Urinary bladder (tissue), 4 donors: ENCODE results near the gene RIC1. TPM values are rescaled to one million over a fixed set of nuclear protein-coding genes. Genes with fewer than 3 reads are reported as not detected.
"Not testable (repeated sequence)": the region's sequence is repeated elsewhere in the genome, so short reads cannot be mapped to it uniquely, and the experiment has no call there.

ENCODE experiments used
- DNase-seq: peaks from one replicate; pipeline ENCODE4 v3.0.0-alpha.2; 2015; ENCODE audit errors: extremely low spot score
- H3K27ac ChIP-seq: one replicate; pipeline ENCODE4 v1.5.1; 2013; ENCODE audit warnings: low read depth, mild to moderate bottlenecking, moderate library complexity
- H3K36me3 ChIP-seq: one replicate; pipeline ENCODE4 v1.6.1; 2013; ENCODE audit warnings: mild to moderate bottlenecking, moderate library complexity; ENCODE audit not compliant: insufficient read depth
- H3K4me1 ChIP-seq: one replicate; pipeline ENCODE4 v1.6.1; 2013; ENCODE audit warnings: mild to moderate bottlenecking, moderate library complexity; ENCODE audit not compliant: insufficient read depth
- H3K4me3 ChIP-seq: one replicate; pipeline ENCODE4 v1.5.1; 2013; ENCODE audit warnings: low read depth, low read length
- WGBS: extraction: QIAGEN DNeasy Blood & Tissue Kit; methylation state at CpG from one replicate; pipeline ENCODE4 v1.1.7; 2013; 5-methylcytosine and 5-hydroxymethylcytosine counted together
- polyA plus RNA-seq: library from polyadenylated mRNA; stranded (reverse); fragments of 200-250 nt; gene quantifications from one replicate; pipeline ENCODE4 v1.2.3, GENCODE V29; 2013
- total RNA-seq: library from RNA; depleted of rRNA; stranded (reverse); fragments of >200 nt; gene quantifications from one replicate; pipeline ENCODE4 v1.2.3, GENCODE V29; 2014
- donor health status: healthy with polysubstance abuse.
- donor health status: healthy.

The RIC1 gene
- total and polyA plus RNA-seq, 2 donors = 12.9 to 55.5 TPM

DNA sequence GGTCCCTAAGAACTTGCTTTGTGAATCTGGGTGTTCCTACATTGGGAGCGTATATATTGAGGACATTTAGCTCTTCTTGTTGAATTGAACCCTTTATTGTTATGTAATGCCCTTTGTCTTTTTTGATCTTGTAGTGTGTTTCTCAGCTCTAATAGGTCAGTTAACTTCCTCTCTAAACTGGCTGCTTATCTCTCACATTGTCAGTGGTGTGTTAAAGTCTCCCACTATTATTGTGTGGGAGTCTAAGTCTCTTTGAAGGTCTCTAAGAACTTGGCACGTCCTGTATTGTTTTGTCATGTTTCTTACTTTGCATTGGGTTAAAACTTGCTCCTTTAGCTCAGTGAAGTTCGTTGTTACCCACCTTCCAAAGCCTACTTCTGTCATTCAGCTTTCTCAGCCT, 36.2 kb downstream of the RIC1 start:
- WGBS = 84% methylated on average over 3 of the region's 3 CpGs
- Histone ChIP-seq H3K36me3 (no peaks in the 10 kb centered on the region), H3K4me1 (no peaks in the 10 kb centered on the region), H3K4me3 (no peak overlapping the region), H3K27ac (no peak overlapping the region)
- no peak for DNase-seq

DNA sequence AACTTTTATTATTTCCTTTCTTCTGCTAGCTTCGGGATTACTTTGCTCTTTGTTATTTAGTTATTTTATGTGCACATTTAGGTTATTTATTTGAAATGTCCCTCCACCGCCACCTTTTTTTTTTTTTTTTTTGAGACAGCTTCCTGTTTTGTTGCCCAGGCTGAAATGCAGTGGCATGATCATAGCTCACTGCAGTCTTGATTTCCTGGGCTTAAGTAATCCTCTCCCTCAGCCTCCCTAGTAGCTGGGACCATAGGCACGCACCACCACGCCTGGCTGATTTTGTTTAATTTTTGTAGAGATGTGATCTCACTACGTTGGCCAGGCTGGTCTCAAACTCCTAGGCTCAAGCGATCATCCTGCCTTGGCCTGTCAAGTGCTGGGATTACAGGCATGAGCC, 38.5 kb downstream of the RIC1 start:
- no peak for DNase-seq
- Histone ChIP-seq H3K36me3 (no peaks in the 10 kb centered on the region), H3K4me1 (no peaks in the 10 kb centered on the region), H3K27ac (no peak overlapping the region), H3K4me3 (no peak overlapping the region)
- 94% methylated on average over 6 of the region's 6 CpGs for WGBS

DNA sequence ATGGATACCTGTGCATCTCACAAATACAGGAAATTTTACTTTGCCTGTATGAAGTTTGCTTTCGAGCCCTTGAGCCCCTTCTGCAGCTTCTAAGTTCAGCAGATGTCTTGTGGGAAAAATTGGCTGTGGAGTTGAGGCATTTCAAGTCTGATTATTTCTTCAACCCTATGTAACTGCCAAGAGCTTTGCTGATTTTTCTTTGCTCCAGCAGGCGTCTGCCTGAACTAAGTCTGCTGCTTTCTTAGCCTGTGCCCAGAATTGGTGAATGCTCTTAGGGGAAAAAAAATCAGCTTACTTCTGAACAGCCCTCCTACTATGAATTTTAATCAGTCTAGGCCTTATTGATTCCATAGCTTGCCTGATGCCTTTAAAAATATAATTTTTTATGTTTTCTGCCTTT, 41.2 kb downstream of the RIC1 start:
- WGBS = 43% methylated on average over 2 of the region's 2 CpGs
- Histone ChIP-seq H3K27ac (no peak overlapping the region), H3K4me1 (no peaks in the 10 kb centered on the region), H3K36me3 (no peaks in the 10 kb centered on the region), H3K4me3 (no peak overlapping the region)
- DNase-seq = no peak

DNA sequence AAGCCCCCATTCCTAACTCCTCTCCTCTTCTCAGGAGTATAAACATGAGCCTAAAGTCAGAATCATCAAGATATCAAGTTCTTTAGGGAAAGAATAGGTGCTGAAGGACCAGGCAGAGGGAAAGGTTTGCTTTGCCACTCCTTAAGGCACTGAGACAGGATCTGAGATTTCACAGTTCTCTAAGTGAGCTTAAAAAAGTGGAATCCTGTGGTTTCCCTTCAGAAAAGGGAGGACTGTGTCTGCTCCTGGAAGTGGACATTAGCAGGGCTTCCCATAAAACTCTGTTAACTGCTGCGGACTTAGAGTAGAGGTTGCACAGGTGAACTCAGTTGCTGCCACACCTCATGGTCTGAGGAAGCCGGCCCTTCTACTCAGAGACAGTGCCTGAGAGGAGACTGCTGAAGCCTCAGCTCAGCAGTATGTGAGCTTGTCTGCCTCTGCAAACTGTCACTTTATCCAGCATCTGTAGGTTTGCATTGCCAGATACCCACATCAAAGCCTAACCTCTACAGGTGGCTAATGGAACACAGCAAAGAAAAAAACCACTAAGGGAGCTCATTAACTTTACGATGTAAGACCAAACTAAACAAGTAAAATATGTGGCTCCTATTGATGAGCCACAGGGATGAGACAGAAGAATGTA, 42.9 kb downstream of the RIC1 start:
- H3K4me3 ChIP-seq = no peak overlapping the region
- H3K27ac ChIP-seq = no peak overlapping the region
- DNase-seq = no peak
- WGBS = 60% methylated on average over 3 of the region's 3 CpGs
- H3K4me1 ChIP-seq = no peaks in the 10 kb centered on the region
- H3K36me3 ChIP-seq = no peaks in the 10 kb centered on the region

DNA sequence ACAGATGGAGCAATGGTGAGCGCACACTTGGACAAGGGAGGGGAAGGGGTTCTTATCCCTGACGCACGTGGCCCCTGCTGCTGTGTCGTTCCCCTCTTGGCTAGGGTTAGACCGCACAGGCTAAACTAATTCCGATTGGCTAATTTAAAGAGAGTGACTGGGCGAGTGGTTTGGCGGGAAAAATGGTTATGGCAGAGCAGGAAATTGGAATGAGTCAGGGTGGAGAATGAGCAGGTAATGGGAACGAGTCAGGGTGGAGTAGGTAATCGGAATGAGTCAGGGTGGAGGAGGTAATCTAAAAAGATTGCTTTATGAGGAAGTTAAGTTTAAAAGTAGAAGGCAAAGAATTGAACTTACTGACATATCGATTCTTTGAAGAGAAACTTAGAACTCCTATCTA, 46.1 kb downstream of the RIC1 start:
- H3K4me1 ChIP-seq, H3K36me3 ChIP-seq, DNase-seq, H3K27ac ChIP-seq, H3K4me3 ChIP-seq: not testable (repeated sequence)
- 96% methylated on average over 11 of the region's 11 CpGs for WGBS

DNA sequence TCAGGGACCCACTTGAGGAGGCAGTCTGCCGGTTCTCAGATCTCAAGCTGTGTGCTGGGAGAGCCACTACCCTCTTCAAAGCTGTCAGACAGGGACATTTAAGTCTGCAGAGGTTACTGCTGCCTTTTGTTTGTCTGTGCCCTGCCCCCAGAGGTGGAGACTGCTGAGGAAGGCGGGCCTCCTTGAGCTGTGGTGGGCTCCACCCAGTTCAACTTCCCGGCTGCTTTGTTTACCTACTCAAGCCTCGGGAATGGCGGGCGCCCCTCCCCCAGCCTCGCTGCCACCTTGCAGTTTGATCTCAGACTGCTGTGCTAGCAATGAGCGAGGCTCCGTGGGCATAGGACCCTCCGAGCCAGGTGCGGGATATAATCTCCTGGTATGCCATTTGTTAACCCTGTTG, 54.7 kb downstream of the RIC1 start:
- not testable (repeated sequence) for H3K36me3 ChIP-seq, H3K4me1 ChIP-seq, DNase-seq, H3K4me3 ChIP-seq, H3K27ac ChIP-seq
- 96% methylated on average over 11 of the region's 11 CpGs for WGBS

DNA sequence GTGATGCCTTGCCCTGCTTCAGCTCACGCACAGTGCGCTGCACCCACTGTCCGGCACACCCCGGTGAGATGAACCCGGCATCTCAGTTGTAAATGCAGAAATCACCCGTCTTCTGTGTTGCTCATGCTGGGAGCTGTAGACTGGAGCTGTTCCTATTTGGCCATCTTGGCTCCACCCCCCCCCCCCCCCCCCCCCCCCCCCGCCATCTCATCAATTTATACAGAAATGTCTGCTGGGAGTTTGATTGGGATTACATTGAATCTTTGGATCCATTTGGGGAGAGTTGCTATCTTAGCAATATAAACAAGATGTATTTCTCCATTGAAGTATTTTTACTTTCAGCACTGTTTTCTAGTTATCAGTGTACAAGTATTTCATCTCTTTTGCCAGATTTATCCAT, 55.2 kb downstream of the RIC1 start:
- Histone ChIP-seq H3K27ac (no peak overlapping the region), H3K4me1 (no peaks in the 10 kb centered on the region), H3K4me3 (no peak overlapping the region), H3K36me3 (no peaks in the 10 kb centered on the region)
- DNase-seq = no peak
- 98% methylated on average over 7 of the region's 7 CpGs for WGBS

DNA sequence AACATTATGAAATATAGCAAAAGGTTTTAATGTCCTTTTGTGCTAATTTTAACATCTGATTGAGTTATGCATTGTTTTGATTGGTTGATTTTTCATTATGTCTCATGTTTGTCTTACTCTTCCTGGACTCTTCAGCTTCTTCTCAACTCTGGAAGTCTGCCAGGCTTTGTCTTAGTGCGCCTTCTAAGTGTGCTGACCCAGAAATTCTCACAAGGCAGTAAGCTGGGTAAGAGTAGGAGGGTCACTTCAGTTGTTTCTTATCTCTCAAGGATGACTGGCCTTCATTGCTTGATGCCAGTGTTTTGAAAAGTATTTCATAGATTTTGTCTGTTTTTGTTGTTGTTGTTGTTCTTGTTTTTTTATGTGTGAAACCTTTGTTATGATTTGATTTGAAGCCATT, 59.2 kb downstream of the RIC1 start:
- Histone ChIP-seq H3K4me1 (no peaks in the 10 kb centered on the region), H3K27ac (no peak overlapping the region), H3K4me3 (no peak overlapping the region), H3K36me3 (peaks cover 2% of the 10 kb centered on the region)
- DNase-seq = no peak
- 75% methylated on average over 1 of the region's 1 CpG for WGBS

DNA sequence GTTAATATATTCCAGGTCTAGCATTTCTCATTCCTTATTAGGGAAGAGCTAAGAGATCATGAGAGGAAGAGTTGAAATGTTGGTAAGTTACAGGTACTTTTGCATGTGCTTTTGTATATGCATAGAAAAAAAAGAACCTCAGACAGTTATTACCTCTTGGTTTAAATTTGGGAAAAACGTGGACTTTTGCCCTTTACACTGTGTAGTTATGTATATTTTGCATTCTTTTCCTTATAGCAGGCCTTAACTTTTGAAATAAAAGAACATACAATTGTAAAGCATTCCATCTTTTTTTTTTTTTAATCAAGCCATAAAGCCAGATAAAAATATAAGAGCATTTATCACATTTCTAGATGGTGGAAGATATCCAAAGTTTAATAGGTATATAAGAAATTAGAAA, 61.4 kb downstream of the RIC1 start:
- no peak for DNase-seq
- H3K4me3 ChIP-seq = no peak overlapping the region
- peaks cover 2% of the 10 kb centered on the region for H3K36me3 ChIP-seq
- WGBS = 86% methylated on average over 1 of the region's 1 CpG
- H3K4me1 ChIP-seq = no peaks in the 10 kb centered on the region
- H3K27ac ChIP-seq = no peak overlapping the region

DNA sequence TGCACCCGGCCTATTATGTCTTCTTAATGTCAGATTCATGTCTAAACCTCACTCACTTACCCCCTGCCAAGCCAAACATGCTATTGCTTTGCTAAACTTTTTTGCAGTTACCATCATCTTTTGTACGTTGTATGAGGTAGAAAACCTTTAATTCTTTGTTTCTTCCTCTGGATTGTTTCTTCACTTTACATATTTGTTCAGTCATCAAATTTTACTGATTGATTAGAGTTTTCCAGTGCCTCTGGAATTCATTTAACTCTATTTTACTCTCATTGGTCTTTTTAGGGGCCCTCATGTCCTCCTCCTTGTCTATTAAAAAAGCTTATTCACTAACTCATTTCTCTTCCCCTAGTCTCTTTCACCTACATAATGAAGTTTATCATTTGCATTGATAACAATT, 67.0 kb downstream of the RIC1 start:
- Histone ChIP-seq H3K36me3 (peaks cover 2% of the 10 kb centered on the region), H3K27ac (no peak overlapping the region), H3K4me3 (no peak overlapping the region), H3K4me1 (no peaks in the 10 kb centered on the region)
- 93% methylated on average over 2 of the region's 2 CpGs for WGBS
- DNase-seq = no peak

DNA sequence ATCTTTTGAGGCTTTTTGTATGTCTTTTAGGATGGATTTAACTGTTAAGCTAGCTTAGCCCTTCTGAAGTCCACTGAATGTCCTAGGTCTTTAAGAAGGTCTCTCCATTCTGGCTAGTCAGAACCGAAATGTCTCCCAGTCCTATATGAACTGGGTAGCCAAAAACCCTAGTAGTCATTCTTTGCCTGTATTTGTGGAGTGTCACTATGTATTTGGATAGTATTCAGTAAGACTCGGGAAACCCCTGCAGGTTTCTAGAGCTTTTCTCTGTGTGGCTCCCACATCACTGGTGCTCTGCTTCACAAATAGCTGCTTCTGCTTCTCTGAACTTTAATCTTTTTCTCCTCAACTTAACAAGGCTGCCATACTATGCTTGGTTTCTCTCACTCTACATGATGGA, 68.0 kb downstream of the RIC1 start:
- no peak overlapping the region for H3K27ac ChIP-seq
- no peak for DNase-seq
- H3K4me1 ChIP-seq = no peaks in the 10 kb centered on the region
- H3K4me3 ChIP-seq = no peak overlapping the region
- WGBS = 94% methylated on average over 2 of the region's 2 CpGs
- peaks cover 2% of the 10 kb centered on the region for H3K36me3 ChIP-seq

DNA sequence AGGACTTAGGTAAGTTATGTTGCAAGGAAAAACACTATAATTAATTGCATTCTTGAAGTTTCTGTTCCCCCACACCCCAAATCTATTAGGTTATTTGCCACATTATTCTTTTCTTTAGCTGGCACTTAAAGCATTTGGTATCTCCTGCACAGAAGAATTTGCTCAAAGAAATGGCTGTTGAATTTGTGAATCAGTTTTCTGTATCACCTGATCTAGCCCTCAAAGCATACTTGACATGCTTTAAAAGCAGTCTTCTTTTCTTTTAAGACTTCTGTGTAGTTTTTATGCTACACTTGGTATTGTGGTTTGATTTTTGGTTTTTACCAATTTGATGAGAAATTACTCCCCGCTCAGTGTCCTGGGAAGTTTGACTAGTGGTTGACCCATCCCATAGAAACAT, 69.1 kb downstream of the RIC1 start:
- 97% methylated on average over 1 of the region's 1 CpG for WGBS
- Histone ChIP-seq H3K36me3 (no peaks in the 10 kb centered on the region), H3K4me1 (no peaks in the 10 kb centered on the region), H3K4me3 (no peak overlapping the region), H3K27ac (no peak overlapping the region)
- no peak for DNase-seq

DNA sequence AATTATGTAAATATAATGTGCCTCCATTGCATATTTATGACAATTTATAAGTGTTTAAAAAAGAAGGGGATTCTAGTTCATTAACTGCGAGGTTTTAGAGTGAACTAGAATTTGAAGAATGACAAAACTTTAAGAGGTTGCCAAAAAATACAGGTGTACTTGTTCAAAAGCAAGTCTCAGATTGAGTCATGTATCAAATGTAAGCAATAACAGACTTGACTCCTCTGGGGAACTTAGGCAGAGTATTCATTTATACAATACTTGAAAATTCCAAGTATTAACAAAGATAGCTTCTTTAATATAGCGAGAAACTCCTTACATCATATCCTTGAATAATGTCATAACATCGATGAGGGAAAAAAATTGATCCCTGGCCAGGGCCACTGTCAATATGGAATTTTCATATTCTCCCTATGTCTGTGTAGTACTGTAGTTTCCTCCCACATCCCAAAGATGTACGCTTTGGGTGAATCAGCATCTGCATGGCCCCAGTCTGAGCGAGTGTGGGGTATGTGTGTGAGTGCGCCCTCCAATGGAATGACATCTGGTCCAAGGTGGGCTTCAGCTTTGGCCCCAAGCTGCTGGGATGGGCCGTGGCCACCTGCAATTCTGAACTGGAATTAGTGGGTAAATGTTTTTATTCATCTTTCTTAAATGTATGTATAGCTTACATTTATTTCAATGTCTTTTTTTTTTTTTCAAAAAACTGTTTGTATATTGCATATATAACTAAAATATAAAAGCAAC, 70.1 kb downstream of the RIC1 start:
- WGBS = 68% methylated on average over 7 of the region's 7 CpGs
- no peak for DNase-seq
- no peaks in the 10 kb centered on the region for H3K4me1 ChIP-seq
- no peak overlapping the region for H3K27ac ChIP-seq
- H3K36me3 ChIP-seq = no peaks in the 10 kb centered on the region
- H3K4me3 ChIP-seq = no peak overlapping the region

DNA sequence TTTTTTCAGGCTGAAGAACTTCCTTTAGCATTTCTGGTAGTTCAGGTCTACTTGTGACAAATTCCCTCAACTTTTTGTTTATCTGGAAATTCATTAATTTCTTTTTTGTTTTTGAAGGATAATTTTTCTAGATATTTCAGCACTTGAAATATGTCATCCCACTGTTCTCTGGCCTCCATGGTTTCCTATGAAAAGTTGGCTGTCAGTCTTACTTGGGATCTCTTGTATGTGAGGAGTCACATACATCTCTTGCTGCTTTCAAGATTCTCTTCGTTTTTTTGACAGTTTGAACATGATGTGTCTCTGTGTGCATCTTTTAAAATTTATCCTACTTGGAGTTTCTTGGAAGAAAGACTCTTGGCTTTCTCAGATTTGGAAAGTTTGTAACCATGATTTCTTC, 79.5 kb downstream of the RIC1 start:
- Histone ChIP-seq H3K4me3 (no peak overlapping the region), H3K36me3 (no peaks in the 10 kb centered on the region), H3K4me1 (no peaks in the 10 kb centered on the region), H3K27ac (no peak overlapping the region)
- WGBS = 93% methylated on average over 1 of the region's 1 CpG
- no peak for DNase-seq
